ENCODE data around the gene ZP1. TPM values are rescaled to one million over a fixed set of nuclear protein-coding genes. Genes with fewer than 3 reads are reported as not detected.
A peak's percentile ranks its signal among the peaks of the same experiment; 100 is the strongest.

The ZP1 gene
- total RNA-seq, 1 donor: 0.36 TPM

DNA sequence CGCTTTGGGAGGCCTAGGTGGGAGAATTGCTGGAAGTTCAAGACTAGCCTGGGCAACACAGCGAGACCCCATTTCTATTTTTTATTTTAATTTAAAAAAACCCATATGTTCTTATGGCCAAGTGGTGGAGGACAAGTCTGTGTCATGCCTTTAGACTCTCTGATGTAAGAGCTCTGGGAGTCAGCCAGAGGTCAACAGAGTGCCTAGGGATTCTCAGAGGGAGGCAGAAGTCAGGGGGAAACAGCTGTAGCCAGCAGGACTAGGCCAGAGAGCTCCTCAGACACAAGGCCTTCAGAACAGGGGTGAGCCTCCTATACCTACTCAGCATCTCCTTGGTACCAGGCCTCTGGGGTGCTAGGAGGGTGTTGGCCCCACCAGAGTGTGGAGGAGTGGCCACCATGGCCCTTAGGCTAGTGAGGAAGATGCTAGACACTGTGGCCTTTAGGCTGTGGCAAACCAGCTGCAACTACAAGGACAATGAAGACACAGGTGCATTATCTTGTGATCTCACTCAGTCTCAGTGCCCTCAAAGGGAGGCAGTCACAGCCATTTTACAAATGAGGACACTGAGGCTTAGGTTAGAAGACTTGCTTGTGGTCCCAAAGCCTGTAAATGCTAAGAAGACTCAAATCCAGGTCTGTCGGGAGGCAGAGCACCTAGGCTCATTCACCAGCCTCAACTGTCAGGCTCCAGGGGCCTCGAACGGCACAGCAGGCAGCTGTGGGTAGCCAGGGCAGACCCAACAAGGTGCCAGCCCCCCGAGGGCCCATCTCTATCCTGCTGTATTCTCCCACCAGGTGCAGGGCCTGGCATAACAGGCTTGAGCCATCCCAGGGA, 5.0 kb downstream of the ZP1 start:
- H3K4me2 ChIP-seq (ENCODE audit: insufficient read depth, low read length): peak overlapping the region; percentile 43
- no peaks in the 10 kb centered on the region for H3K36me3 ChIP-seq (ENCODE audit: insufficient read depth, low read length)
- no peaks in the 10 kb centered on the region for H4K20me1 ChIP-seq (ENCODE audit: insufficient read depth, low read length)
- no peaks in the 10 kb centered on the region for H3K9me3 ChIP-seq (ENCODE audit: low read depth, low read length)
- H3K4me1 ChIP-seq (ENCODE audit: insufficient read depth, low read length): peaks cover 27% of the 10 kb centered on the region
- DNase-seq (ENCODE audit: insufficient read length, low spot score, missing footprints): peak; percentile 73
- H3K4me3 ChIP-seq (ENCODE audit: insufficient read depth, low read length): no peak overlapping the region
- H3K27me3 ChIP-seq (ENCODE audit: insufficient read depth, low read length): peaks cover 6% of the 10 kb centered on the region
- peak overlapping the region; percentile 45 for H3K27ac ChIP-seq (ENCODE audit: low read depth, low read length)
- no peaks in the 10 kb centered on the region for H3K79me2 ChIP-seq (ENCODE audit: insufficient read depth, low read length)
- no peak for TF ChIP-seq CTCF (IDR thresholded peaks at IDR 0.05; ENCODE audit: extremely low read depth, low read depth, low read length)
- no peak overlapping the region for H2AFZ ChIP-seq (ENCODE audit: low read length)

DNA sequence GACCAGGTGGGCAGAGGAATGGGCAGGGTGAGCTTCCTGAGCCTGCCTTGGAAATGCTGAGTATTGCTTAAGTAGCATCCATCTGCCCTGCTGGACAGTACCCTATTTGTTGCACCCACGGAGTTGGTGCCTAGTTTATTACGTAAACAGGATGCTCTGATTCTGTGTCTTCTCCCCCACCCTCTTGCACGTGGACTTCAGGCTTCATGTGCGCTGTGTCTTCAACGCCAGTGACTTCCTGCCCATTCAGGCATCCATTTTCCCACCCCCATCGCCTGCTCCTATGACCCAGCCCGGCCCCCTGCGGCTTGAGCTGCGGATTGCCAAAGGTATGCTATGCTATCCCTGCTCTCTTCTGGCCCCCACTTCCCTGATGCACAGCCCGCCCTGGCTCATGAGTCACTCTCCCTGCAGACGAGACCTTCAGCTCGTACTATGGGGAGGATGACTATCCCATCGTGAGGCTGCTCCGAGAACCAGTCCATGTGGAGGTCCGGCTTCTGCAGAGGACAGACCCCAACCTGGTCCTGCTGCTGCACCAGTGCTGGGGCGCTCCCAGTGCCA, 5.7 kb downstream of the ZP1 start:
- Histone ChIP-seq H2AFZ (ENCODE audit: low read length) (no peak overlapping the region), H3K4me1 (ENCODE audit: insufficient read depth, low read length) (peaks cover 27% of the 10 kb centered on the region), H3K79me2 (ENCODE audit: insufficient read depth, low read length) (no peaks in the 10 kb centered on the region), H3K36me3 (ENCODE audit: insufficient read depth, low read length) (no peaks in the 10 kb centered on the region), H3K27me3 (ENCODE audit: insufficient read depth, low read length) (peaks cover 6% of the 10 kb centered on the region), H3K9me3 (ENCODE audit: low read depth, low read length) (no peaks in the 10 kb centered on the region), H4K20me1 (ENCODE audit: insufficient read depth, low read length) (no peaks in the 10 kb centered on the region), H3K27ac (ENCODE audit: low read depth, low read length) (peak overlapping the region; percentile 38), H3K4me2 (ENCODE audit: insufficient read depth, low read length) (peak overlapping the region; percentile 25), H3K4me3 (ENCODE audit: insufficient read depth, low read length) (no peak overlapping the region)
- DNase-seq (ENCODE audit: insufficient read length, low spot score, missing footprints): peak; percentile 95
- TF ChIP-seq CTCF (IDR thresholded peaks at IDR 0.05; ENCODE audit: extremely low read depth, low read depth, low read length): no peak

GRCh38 chr11:60873533-60873932, 6.2 kb downstream of the ZP1 start:
- TF ChIP-seq CTCF (IDR thresholded peaks at IDR 0.05; ENCODE audit: extremely low read depth, low read depth, low read length): no peak
- Histone ChIP-seq H3K4me3 (ENCODE audit: insufficient read depth, low read length) (no peak overlapping the region), H3K79me2 (ENCODE audit: insufficient read depth, low read length) (no peaks in the 10 kb centered on the region), H3K9me3 (ENCODE audit: low read depth, low read length) (no peaks in the 10 kb centered on the region), H4K20me1 (ENCODE audit: insufficient read depth, low read length) (no peaks in the 10 kb centered on the region), H3K4me2 (ENCODE audit: insufficient read depth, low read length) (peak overlapping the region; percentile 25), H3K27ac (ENCODE audit: low read depth, low read length) (no peak overlapping the region), H3K27me3 (ENCODE audit: insufficient read depth, low read length) (peaks cover 6% of the 10 kb centered on the region), H3K36me3 (ENCODE audit: insufficient read depth, low read length) (no peaks in the 10 kb centered on the region), H3K4me1 (ENCODE audit: insufficient read depth, low read length) (peaks cover 27% of the 10 kb centered on the region), H2AFZ (ENCODE audit: low read length) (no peak overlapping the region)
- DNase-seq (ENCODE audit: insufficient read length, low spot score, missing footprints): no peak

Measured in osteoblast (primary cell).